Activated T-cell treated with anti-CD3 and anti-CD28 coated beads, Interleukin-2, amount 50 U/mL, for 72 hours (primary cell): ENCODE measurements around the gene DMXL2. TPM values are rescaled to one million over a fixed set of nuclear protein-coding genes. Genes with fewer than 3 reads are reported as not detected.
"Not testable (repeated sequence)": the region's sequence is repeated elsewhere in the genome, so short reads cannot be mapped to it uniquely, and the experiment has no call there.

Source experiments
- ATAC-seq, 2 donors: fragments of 150-1000 bp; cut with Tn5 transposase; replicated peaks in 1 of 2; 2 replicates each; pipeline ENCODE4 v1.10.0; 2021; ENCODE audit warnings: moderate library complexity in 2 of 2, mild to moderate bottlenecking in 1 of 2
- DNase-seq, 2 donors: peaks; one replicate each; pipeline ENCODE4 v3.0.0; 2021 to 2022; ENCODE audit warnings: mixed read lengths in 1 of 2
- H3K27ac Mint-ChIP-seq: one replicate; pipeline ENCODE4 v1.8.0; 2022; ENCODE audit warnings: mild to moderate bottlenecking, moderate library complexity, mixed read lengths
- H3K27me3 Mint-ChIP-seq: one replicate; pipeline ENCODE4 v1.8.0; 2022; ENCODE audit warnings: low read depth, mixed read lengths
- H3K36me3 Mint-ChIP-seq, 2 donors: one replicate each; pipeline ENCODE4 v1.8.0; 2022; ENCODE audit warnings: mixed read lengths in 2 of 2, mild to moderate bottlenecking in 1 of 2; ENCODE audit not compliant: insufficient read depth in 2 of 2
- H3K4me1 Mint-ChIP-seq: one replicate; pipeline ENCODE4 v1.8.0; 2022; ENCODE audit warnings: low read depth, mixed read lengths
- H3K4me3 Mint-ChIP-seq, 2 donors: one replicate each; pipeline ENCODE4 v1.8.0; 2022; ENCODE audit warnings: mild to moderate bottlenecking in 2 of 2, mixed read lengths in 2 of 2, moderate library complexity in 2 of 2
- H3K9me3 Mint-ChIP-seq, 2 donors: one replicate each; pipeline ENCODE4 v1.8.0; 2022; ENCODE audit warnings: mixed read lengths in 2 of 2
- total RNA-seq, 2 donors: library from RNA; stranded (reverse); gene quantifications; one replicate each; pipeline ENCODE4 v1.2.3, GENCODE V29; 2022

Gene DMXL2
- total RNA-seq, 2 donors from 2014 or later = 8.8 to 10.8 TPM

GRCh38 chr15:51580385-51580784 lies 42.2 kb downstream of the DMXL2 start:
- ATAC-seq = no peak
- H3K36me3 Mint-ChIP-seq = no peaks in the 10 kb centered on the region
- H3K9me3 Mint-ChIP-seq = no peaks in the 10 kb centered on the region
- no peak overlapping the region for H3K4me3 Mint-ChIP-seq
- no peaks in the 10 kb centered on the region for H3K4me1 Mint-ChIP-seq
- DNase-seq = no peak
- no peak overlapping the region for H3K27ac Mint-ChIP-seq
- no peaks in the 10 kb centered on the region for H3K27me3 Mint-ChIP-seq

GRCh38 chr15:51579012-51579411 lies 43.6 kb downstream of the DMXL2 start:
- DNase-seq = no peak
- no peak overlapping the region for H3K4me3 Mint-ChIP-seq
- H3K36me3 Mint-ChIP-seq = no peaks in the 10 kb centered on the region
- no peaks in the 10 kb centered on the region for H3K27me3 Mint-ChIP-seq
- no peak for ATAC-seq
- no peaks in the 10 kb centered on the region for H3K9me3 Mint-ChIP-seq
- H3K27ac Mint-ChIP-seq = no peak overlapping the region
- no peaks in the 10 kb centered on the region for H3K4me1 Mint-ChIP-seq

- H3K4me1 Mint-ChIP-seq = no peaks in the 10 kb centered on the region
- H3K27me3 Mint-ChIP-seq = no peaks in the 10 kb centered on the region
- no peak overlapping the region for H3K4me3 Mint-ChIP-seq
- no peak for ATAC-seq
- DNase-seq = no peak
- no peaks in the 10 kb centered on the region for H3K9me3 Mint-ChIP-seq
- H3K27ac Mint-ChIP-seq = no peak overlapping the region
- H3K36me3 Mint-ChIP-seq = no peaks in the 10 kb centered on the region
These were observed 44.8 kb downstream of the DMXL2 start for GRCh38 chr15:51577636-51578304.

- Mint-ChIP-seq H3K4me3 (no peak overlapping the region), H3K27me3 (no peaks in the 10 kb centered on the region), H3K9me3 (no peaks in the 10 kb centered on the region), H3K4me1 (no peaks in the 10 kb centered on the region), H3K27ac (no peak overlapping the region), H3K36me3 (no peaks in the 10 kb centered on the region)
- ATAC-seq (no peak), DNase-seq (no peak)
These were observed 45.6 kb downstream of the DMXL2 start for GRCh38 chr15:51576911-51577500.

DNA sequence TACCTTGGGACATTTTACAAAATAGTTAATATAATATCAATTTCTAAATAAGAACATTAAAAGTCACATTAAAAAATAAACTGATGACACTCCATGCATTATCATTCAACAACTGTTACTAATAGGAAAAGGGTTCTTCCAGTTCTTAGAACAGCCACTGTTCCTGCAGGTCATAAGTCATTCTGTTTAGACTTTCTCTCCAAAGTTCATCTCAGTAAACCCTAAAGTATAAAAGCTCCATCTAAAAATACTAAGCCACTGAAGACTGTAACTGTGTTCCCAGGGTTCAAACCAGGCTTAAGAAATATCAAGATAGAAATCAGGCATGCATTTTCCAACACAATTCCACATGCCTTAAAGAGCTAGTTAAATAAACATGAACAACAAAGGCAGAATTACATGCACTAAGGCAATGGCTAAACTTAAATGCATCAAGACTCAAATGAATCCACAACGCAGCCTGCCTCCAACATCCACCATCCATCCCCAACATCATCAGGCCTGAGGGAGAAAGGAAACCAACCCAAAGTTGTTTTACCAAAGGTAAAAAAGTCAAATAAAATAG lies 46.2 kb downstream of the DMXL2 start:
- DNase-seq = no peak
- Mint-ChIP-seq H3K27ac (no peak overlapping the region), H3K4me1 (no peaks in the 10 kb centered on the region), H3K9me3 (peaks cover 0 to 1% of the 10 kb centered on the region in 2 donors), H3K36me3 (no peaks in the 10 kb centered on the region), H3K27me3 (no peaks in the 10 kb centered on the region), H3K4me3 (no peak overlapping the region)
- no peak for ATAC-seq

DNA sequence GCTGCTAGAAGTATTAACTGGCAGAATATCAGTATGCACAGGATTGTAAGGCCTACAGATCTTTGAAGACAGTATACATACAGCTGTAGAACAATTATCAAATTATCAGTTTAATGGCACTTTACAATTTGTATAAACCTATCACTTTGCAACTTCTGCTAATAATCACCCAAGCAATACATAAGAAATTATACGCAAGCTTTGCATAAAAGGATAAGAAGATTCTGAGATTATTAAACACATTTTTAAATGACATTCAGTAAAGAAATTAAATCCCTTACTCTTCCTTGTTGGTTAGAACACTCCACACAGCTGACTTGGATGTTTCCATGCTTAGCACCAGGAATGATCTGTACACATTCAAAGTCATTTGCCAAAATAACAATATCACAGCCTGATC lies 46.8 kb downstream of the DMXL2 start:
- Mint-ChIP-seq H3K27me3 (no peaks in the 10 kb centered on the region), H3K27ac (no peak overlapping the region), H3K4me3 (no peak overlapping the region), H3K36me3 (peaks cover 0 to 2% of the 10 kb centered on the region in 2 donors), H3K9me3 (peaks cover 0 to 5% of the 10 kb centered on the region in 2 donors), H3K4me1 (no peaks in the 10 kb centered on the region)
- DNase-seq = no peak
- ATAC-seq = no peak

- DNase-seq, H3K27me3 Mint-ChIP-seq, H3K4me1 Mint-ChIP-seq, H3K27ac Mint-ChIP-seq, H3K36me3 Mint-ChIP-seq, ATAC-seq, H3K4me3 Mint-ChIP-seq, H3K9me3 Mint-ChIP-seq: not testable (repeated sequence)
These were observed 49.2 kb downstream of the DMXL2 start for GRCh38 chr15:51573352-51573751.

DNA sequence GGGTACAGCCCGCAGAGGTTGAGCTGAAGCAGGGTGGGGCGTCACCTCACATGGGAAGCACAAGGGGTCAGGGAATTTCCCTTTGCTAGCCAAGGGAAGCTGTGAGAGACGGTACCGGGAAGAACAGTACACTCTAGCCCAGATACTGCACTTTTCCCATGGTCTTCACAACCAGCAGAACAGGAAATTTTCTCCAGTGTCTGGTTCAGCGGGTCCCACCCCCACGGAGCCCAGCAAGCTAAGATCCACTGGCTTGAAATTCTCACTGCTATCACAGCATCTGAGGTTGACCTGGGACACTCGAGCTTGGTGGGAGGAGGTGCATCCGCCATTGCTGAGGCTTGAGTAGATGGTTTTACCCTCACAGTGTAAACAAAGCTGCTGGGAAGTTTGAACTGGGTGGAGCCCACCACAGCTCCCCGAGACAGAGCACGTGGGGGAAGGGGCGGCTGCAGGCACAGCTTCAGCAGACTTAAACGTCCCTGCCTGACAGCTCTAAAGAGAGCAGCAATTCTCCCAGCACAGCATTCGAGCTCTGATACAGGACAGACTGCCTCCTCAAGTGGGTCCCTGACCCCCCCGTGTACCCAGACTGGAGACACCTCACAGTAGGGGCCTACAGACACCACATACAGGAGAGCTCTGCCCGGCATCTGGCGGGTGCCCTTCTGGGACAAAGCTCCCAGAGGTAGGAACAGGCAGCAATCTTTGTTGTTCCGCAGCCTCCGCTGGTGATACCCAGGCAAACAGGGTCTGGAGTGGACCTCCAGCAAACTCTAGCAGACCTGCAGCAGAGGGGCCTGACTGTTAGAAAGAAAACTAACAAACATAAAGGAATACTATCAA lies 53.4 kb downstream of the DMXL2 start:
- not testable (repeated sequence) for H3K4me3 Mint-ChIP-seq, H3K27me3 Mint-ChIP-seq, H3K36me3 Mint-ChIP-seq, DNase-seq, H3K9me3 Mint-ChIP-seq, ATAC-seq, H3K27ac Mint-ChIP-seq, H3K4me1 Mint-ChIP-seq

- H3K27me3 Mint-ChIP-seq = no peaks in the 10 kb centered on the region
- H3K27ac Mint-ChIP-seq = no peak overlapping the region
- no peaks in the 10 kb centered on the region for H3K36me3 Mint-ChIP-seq
- no peak for DNase-seq
- H3K9me3 Mint-ChIP-seq = no peaks in the 10 kb centered on the region
- H3K4me3 Mint-ChIP-seq = no peak overlapping the region
- no peaks in the 10 kb centered on the region for H3K4me1 Mint-ChIP-seq
- ATAC-seq = no peak
These were observed 61.3 kb downstream of the DMXL2 start for GRCh38 chr15:51561271-51561670.

DNA sequence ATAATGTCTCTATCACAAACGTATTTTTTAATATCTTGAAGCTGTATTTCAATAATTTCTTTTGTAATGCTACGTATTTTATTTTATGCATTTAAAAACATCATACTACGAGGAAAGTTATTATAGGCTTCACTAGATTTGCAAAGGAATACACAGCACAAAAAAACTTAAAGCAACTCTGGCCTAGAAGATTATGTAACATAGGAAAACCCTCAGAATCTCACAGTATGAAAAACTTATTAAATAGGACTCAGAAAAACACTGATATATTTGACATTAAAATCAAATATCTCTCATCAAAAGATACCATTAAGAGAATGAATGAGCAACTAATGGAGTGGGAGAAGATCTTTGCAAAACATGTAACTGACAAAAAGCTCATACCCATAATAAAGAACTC lies 63.7 kb downstream of the DMXL2 start:
- H3K27me3 Mint-ChIP-seq = no peaks in the 10 kb centered on the region

DNA sequence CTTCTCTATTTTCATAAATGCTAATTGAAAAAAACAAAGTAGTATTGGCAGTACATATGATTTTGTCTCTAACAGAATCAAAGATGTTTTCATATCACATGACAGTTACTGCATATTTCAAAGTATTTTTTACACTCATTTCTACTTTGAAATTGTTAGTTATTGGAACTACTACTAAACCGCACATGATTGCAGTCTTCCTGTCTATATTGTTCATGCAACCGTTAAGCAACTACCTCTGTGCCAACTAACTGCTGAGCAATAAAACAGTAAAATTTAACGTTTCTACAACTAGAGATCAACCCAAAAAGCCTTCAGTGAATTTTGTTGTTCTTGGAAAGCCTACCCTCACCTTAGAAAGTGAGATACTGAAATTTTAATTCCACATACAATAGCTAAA lies 64.2 kb downstream of the DMXL2 start:
- no peak for DNase-seq
- Mint-ChIP-seq H3K36me3 (no peaks in the 10 kb centered on the region), H3K9me3 (no peaks in the 10 kb centered on the region), H3K27ac (no peak overlapping the region), H3K4me1 (no peaks in the 10 kb centered on the region), H3K4me3 (no peak overlapping the region), H3K27me3 (no peaks in the 10 kb centered on the region)
- ATAC-seq = no peak

More for the DNA sequence above, 63.7 kb downstream of the DMXL2 start:
- ATAC-seq (no peak), DNase-seq (no peak)
- Mint-ChIP-seq H3K4me3 (no peak overlapping the region), H3K4me1 (no peaks in the 10 kb centered on the region), H3K27ac (no peak overlapping the region), H3K36me3 (no peaks in the 10 kb centered on the region), H3K9me3 (no peaks in the 10 kb centered on the region)

- Mint-ChIP-seq H3K4me1 (no peaks in the 10 kb centered on the region), H3K27me3 (no peaks in the 10 kb centered on the region), H3K9me3 (no peaks in the 10 kb centered on the region)
These were observed 71.7 kb downstream of the DMXL2 start for GRCh38 chr15:51550841-51551240.

GRCh38 chr15:51547656-51548055 lies 74.9 kb downstream of the DMXL2 start:
- no peaks in the 10 kb centered on the region for H3K9me3 Mint-ChIP-seq
- no peaks in the 10 kb centered on the region for H3K27me3 Mint-ChIP-seq
- DNase-seq (no peak), ATAC-seq (no peak)
- no peak overlapping the region for H3K27ac Mint-ChIP-seq
- H3K36me3 Mint-ChIP-seq = no peaks in the 10 kb centered on the region
- H3K4me3 Mint-ChIP-seq = no peak overlapping the region
- H3K4me1 Mint-ChIP-seq = no peaks in the 10 kb centered on the region

More at GRCh38 chr15:51550841-51551240, 71.7 kb downstream of the DMXL2 start:
- Mint-ChIP-seq H3K36me3 (no peaks in the 10 kb centered on the region), H3K27ac (no peak overlapping the region), H3K4me3 (no peak overlapping the region)
- DNase-seq = no peak
- no peak for ATAC-seq
